Measurements from ENCODE around the gene DCX.

The DCX gene

GRCh38 chrX:111309083-111309482 lies 102.9 kb downstream of the DCX start:
- DNase-seq (ENCODE audit: low spot score): no peak

GRCh38 chrX:111308039-111308438 lies 104.0 kb downstream of the DCX start:
- no peak for DNase-seq (ENCODE audit: low spot score)

- DNase-seq (ENCODE audit: low spot score): no peak
Observed at GRCh38 chrX:111302284-111302683, 109.7 kb downstream of the DCX start.

- DNase-seq (ENCODE audit: low spot score): no peak
Observed at GRCh38 chrX:111288841-111289240, 123.2 kb downstream of the DCX start.

GRCh38 chrX:111284631-111285293 lies 127.2 kb downstream of the DCX start:
- DNase-seq (ENCODE audit: low spot score): no peak

GRCh38 chrX:111283446-111283845 lies 128.5 kb downstream of the DCX start:
- DNase-seq (ENCODE audit: low spot score): no peak

GRCh38 chrX:111282991-111283390 lies 129.0 kb downstream of the DCX start:
- DNase-seq (ENCODE audit: low spot score): no peak

GRCh38 chrX:111282139-111282538 lies 129.9 kb downstream of the DCX start:
- DNase-seq (ENCODE audit: low spot score): no peak

GRCh38 chrX:111270339-111270738 lies 141.7 kb downstream of the DCX start, which contains the start of gene CAPN6:
Gene CAPN6 (minus strand): TSS chrX:111270483. CDS start chrX:111263936, 6,547 bp downstream.
- DNase-seq (ENCODE audit: low spot score): no peak

- no peak for DNase-seq (ENCODE audit: low spot score)
Observed at GRCh38 chrX:111268506-111268905, 143.5 kb downstream of the DCX start.

GRCh38 chrX:111265486-111265885 lies 146.5 kb downstream of the DCX start:
- DNase-seq (ENCODE audit: low spot score): no peak

- DNase-seq (ENCODE audit: low spot score): no peak
Observed at GRCh38 chrX:111264385-111264784, 147.6 kb downstream of the DCX start.

- no peak for DNase-seq (ENCODE audit: low spot score)
Observed at GRCh38 chrX:111262086-111262485, 149.9 kb downstream of the DCX start.

GRCh38 chrX:111260451-111260850 lies 151.5 kb downstream of the DCX start:
- DNase-seq (ENCODE audit: low spot score): no peak

GRCh38 chrX:111259559-111259958 lies 152.4 kb downstream of the DCX start:
- DNase-seq (ENCODE audit: low spot score): no peak

GRCh38 chrX:111257733-111258132 lies 154.3 kb downstream of the DCX start:
- no peak for DNase-seq (ENCODE audit: low spot score)

GRCh38 chrX:111254896-111255693 lies 156.9 kb downstream of the DCX start:
- no peak for DNase-seq (ENCODE audit: low spot score)

GRCh38 chrX:111244235-111244750 lies 167.7 kb downstream of the DCX start:
- no peak for DNase-seq (ENCODE audit: low spot score)
